GOT3 (cell line): Measurements from ENCODE around the gene KRTAP10-9.
"Not testable (repeated sequence)": the region's sequence is repeated elsewhere in the genome, so short reads cannot be mapped to it uniquely, and the experiment has no call there.

Experiments
- DNase-seq: peaks from one replicate; lab custom pipeline; 2025; ENCODE audit warnings: mixed read lengths; lab: John Stamatoyannopoulos, UW

The KRTAP10-9 gene

DNA sequence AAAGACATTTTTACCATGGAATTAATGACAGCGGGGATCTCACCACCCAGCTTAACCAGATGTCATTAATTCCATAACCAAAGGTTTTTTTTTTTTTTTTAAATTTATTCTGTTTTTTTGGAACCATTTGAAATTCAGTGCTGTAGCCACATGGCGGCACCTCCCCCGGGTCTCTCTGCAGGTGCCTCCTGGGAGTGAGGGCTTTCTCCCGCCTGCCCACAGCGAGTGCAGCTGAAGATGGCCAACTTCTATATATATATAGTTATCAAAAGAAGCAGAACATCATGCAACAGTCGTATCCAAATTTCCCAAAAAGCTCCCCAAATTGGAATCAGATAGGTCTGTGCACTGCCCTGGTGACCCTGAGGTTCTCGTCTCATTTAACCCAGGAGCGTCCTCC lies 11.4 kb upstream of the KRTAP10-9 start:
- DNase-seq: no peak

DNA sequence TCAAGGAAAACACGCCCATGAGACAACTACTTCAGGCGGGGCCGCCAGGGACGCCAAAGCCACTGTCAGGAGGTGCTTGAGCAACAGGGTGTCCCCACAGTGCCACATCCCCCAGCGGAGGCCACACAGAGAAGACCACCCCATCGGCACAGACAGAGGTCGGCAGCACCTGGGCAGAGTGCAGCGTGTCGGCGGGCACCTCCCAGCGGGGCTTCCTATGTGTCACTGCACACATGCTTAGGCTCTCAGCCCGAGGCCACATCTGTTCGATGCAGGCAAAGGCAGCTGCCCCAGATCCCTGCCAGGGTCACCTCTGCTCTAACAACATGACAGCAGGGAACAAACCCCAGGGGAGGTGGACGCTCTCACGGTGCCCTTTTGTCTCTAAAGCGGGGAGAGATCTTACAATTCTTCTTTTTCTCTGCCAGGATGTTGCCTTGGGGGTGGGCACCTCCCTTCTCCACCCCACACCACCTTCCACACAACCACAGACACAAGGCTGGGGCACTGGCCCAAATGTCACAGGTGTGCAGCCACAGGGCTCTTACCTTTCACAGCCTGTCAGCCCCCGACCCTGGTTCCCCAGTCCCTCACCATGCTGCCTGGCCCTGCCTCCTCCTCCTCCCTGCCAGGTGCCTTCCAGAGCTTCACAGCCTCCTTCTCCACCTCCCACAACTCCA lies 10.8 kb upstream of the KRTAP10-9 start:
- no peak for DNase-seq

DNA sequence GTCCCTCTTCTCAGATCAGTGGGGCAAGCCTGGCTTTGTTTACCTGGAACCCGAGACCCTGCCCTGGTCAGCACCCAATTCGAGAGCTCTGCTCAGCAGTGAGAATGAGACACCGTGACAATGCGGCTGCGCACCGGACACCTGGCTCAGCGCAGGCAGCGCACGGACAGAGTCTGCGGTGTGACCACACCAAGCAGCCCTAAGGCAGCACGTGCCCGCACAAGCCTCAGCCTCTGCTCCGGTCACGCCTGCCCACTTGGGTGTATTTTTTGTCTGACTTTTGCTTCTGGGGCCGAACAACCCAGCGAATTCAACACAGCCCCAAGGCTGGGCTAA lies 10.3 kb upstream of the KRTAP10-9 start:
- DNase-seq: no peak

DNA sequence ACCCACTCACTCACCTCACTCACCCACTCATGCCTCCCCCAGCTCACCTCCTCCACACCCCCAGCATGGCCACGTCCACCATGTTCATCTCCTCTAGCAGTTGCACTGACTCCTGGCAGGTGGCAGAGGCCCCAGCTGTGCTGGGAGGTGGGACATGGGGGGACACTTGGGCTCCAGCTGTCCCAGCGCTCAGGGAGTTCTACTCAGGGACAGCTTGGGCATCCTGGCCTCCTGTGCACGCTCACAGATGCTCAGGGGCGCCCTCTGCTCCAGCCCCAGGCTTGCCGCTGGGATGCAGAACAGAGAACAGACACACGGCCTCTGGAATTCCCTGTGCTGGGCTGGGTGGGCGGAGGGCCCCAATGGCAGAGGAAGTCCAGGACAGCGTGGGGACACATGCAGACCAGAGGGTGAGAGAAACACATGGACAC lies 9.8 kb upstream of the KRTAP10-9 start:
- DNase-seq: no peak

DNA sequence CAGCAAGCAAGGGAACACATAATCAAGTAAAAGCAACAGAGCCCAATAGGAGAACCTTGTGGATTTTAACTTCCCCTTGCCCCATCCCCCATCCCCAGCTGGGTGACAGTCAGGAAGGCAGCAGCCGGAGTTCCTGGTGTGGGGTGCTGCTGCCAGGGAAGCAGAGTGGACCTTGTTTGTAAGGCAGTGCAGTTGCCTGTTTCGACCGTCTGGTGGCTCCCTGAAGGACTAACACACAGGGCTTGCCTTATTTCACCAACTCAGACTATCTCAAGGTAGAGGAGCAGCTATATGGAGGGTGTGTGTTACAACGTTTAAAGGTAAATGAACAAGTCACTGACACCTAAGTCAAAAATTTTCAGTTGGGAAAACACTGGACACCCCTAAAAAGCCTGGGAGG lies 8.4 kb upstream of the KRTAP10-9 start:
- no peak for DNase-seq

- no peak for DNase-seq
Measured at GRCh38 chr21:44618909-44619308, 8.0 kb upstream of the KRTAP10-9 start.

- DNase-seq: no peak
Measured at GRCh38 chr21:44619886-44620285, 7.0 kb upstream of the KRTAP10-9 start.

GRCh38 chr21:44623575-44623974 lies 3.3 kb upstream of the KRTAP10-9 start:
- DNase-seq: no peak

DNA sequence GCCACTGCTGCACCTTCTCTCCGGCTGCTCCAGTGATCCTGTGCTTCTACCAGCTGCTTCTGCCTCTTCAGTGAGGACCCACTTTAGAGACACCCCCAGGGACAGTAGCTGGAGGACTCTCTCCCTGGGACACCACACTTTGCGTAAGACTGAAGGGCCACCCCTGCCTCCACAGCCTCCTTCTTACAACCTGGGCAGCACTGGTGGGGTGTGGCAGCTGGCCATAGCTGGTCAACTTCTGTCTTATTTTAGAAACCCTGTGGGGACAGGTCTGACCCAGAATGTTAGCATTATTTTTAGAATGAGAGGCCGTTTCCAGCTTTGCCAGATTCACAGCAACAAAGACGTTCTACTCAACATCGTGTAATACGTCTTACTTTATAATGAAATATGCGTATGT lies 1.1 kb upstream of the KRTAP10-9 start:
- DNase-seq: no peak

GRCh38 chr21:44626262-44626661 lies 631 bp upstream of the KRTAP10-9 start:
- no peak for DNase-seq

DNA sequence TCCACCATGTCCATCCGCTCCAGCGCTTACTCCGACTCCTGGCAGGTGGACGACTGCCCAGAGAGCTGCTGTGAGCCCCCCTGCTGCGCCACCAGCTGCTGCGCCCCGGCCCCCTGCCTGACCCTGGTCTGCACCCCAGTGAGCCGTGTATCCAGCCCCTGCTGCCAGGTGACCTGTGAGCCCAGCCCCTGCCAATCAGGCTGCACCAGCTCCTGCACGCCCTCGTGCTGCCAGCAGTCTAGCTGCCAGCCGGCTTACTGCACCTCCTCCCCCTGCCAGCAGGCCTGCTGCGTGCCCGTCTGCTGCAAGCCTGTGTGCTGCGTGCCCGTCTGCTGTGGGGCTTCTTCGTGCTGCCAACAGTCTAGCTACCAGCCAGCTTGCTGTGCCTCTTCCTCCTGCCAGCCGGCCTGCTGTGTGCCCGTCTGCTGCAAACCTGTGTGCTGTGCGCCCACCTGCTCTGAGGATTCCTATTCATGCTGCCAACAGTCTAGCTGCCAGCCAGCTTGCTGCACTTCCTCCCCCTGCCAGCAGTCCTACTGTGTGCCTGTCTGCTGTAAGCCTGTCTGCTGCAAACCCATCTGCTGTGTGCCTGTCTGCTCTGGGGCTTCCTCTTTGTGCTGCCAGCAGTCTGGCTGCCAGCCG lies 409 bp downstream of the KRTAP10-9 start:
- DNase-seq: not testable (repeated sequence)

- not testable (repeated sequence) for DNase-seq
Measured at GRCh38 chr21:44627831-44628233, 939 bp downstream of the KRTAP10-9 start.

DNA sequence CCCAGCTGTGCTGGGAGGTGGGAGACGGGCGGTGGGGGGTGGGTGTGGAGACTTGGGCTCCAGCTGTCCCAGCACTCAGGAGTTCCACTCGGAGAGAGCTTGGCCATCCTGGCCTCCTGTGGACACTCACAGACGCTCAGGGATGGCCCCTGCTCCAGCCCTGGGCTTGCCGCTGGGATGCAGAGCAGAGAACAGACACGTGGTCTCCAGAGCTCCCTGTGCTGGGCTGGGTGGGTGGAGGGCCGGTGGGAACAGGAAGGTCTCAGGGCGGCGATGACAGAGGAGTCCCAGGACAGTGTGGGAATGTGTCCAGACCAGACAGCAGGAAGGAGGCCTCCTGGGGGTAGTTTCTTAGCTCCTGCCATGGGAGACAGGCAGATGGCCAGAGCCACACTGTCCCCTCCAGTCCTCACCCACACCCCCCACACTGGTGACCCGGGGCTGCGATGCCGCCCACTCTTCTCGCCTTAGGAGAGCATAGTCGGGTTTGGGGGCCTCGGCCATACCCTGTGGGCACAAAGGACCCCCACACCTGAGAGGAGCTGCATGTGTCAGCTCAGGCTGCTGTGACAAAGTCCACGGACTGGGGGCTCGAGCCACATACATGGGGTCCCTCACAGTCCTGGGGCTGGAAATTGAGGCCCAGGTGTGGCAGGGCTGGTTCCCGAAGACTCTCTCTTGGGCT lies 2.0 kb downstream of the KRTAP10-9 start:
- DNase-seq: no peak

DNA sequence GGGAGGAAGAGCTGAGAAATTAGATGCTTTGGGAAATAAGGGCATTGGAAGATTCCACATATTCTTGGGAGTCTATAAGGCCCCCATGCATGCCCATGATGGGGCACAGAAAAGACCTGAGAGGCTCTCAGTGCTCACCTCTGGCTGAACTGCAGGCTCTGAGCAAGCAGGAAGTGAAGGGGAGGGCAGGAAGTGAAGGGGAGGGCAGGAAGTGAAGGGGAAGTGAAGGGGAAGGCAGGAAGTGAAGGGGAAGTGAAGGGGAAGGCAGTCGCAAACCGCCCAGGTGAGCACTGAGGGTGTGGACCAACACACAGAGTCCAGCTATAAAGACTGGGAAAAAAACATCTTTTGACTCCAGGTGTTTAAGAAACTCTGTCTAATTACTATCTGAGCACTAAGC lies 3.5 kb downstream of the KRTAP10-9 start:
- no peak for DNase-seq

- no peak for DNase-seq
Measured at GRCh38 chr21:44632067-44632466, 5.2 kb downstream of the KRTAP10-9 start.

DNA sequence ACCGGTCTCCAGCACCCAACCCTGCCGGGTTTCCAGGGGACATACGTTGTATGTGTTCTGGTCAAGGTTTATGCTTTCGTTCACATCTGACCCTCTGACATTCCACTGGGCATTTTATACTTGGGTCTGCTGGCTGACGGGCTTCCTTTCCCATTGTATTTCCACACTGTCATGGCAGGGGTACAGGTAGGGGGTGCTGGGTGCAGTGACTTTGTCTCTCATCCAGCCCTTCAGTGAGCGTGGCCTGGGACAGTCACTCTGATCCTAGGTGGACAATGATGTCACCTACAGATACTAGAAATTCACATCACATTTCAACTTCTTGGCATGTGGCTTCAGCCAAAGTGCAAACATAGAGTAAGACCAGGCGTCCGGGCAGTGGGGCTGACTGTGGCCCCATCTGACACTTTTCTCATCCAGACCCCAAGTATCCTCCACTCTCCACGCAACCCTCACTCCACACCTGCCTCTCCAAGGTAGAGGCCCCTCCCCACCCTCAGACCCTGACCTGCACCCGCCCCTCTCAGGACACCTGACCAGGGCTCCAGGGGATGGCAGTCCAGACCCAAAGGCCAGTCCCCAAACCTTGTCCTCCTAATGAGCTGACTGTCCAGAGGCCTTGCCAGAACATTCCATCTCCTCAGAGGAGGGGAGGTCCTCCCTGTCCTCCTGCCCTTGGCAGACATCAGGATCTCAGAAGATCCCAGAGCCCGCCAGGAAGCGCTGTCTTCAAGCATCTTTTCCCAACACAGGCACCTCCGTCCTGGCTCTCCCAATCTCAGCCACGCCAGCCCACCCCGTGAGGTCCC lies 9.5 kb downstream of the KRTAP10-9 start:
- DNase-seq: no peak

- no peak for DNase-seq
Measured at GRCh38 chr21:44637018-44637850, 10.3 kb downstream of the KRTAP10-9 start, which contains the start of gene KRTAP10-10. TSS of gene KRTAP10-10 (plus strand) at chr21:44637356. CDS start at chr21:44637418, 62 bp downstream.

- DNase-seq: not testable (repeated sequence)
Measured at GRCh38 chr21:44637851-44638348, 11.0 kb downstream of the KRTAP10-9 start.

GRCh38 chr21:44638506-44639330 lies 11.8 kb downstream of the KRTAP10-9 start:
- DNase-seq: not testable (repeated sequence)

- DNase-seq: no peak
Measured at GRCh38 chr21:44639331-44639655, 12.4 kb downstream of the KRTAP10-9 start.
